Measurements from ENCODE around the gene SLFN13.
"Not testable (repeated sequence)": the region's sequence is repeated elsewhere in the genome, so short reads cannot be mapped to it uniquely, and the experiment has no call there.

The SLFN13 gene

GRCh38 chr17:35476283-35476820, 27.8 kb upstream of the SLFN13 start:
- no peaks in the 10 kb centered on the region for H3K9me3 ChIP-seq (ENCODE audit: control insufficient read depth, insufficient read depth, low read length)
- H3K4me3 ChIP-seq (ENCODE audit: low read depth, low read length) = no peak overlapping the region
- no peaks in the 10 kb centered on the region for H3K36me3 ChIP-seq (ENCODE audit: control insufficient read depth, insufficient read depth, low read length)
- no peak overlapping the region for H3K9ac ChIP-seq (ENCODE audit: low read depth, low read length)
- H3K4me1 ChIP-seq (ENCODE audit: control insufficient read depth, insufficient read depth, low read length) = no peaks in the 10 kb centered on the region
- H3K27me3 ChIP-seq (ENCODE audit: control insufficient read depth, insufficient read depth, low read length) = peaks cover 45% of the 10 kb centered on the region
- no peak overlapping the region for H3K27ac ChIP-seq (ENCODE audit: low read depth, low read length)

- Histone ChIP-seq H3K36me3 (ENCODE audit: control insufficient read depth, insufficient read depth, low read length) (no peaks in the 10 kb centered on the region), H3K4me3 (ENCODE audit: low read depth, low read length) (no peak overlapping the region), H3K9me3 (ENCODE audit: control insufficient read depth, insufficient read depth, low read length) (no peaks in the 10 kb centered on the region), H3K27me3 (ENCODE audit: control insufficient read depth, insufficient read depth, low read length) (peaks cover 6% of the 10 kb centered on the region), H3K9ac (ENCODE audit: low read depth, low read length) (no peak overlapping the region), H3K4me1 (ENCODE audit: control insufficient read depth, insufficient read depth, low read length) (no peaks in the 10 kb centered on the region), H3K27ac (ENCODE audit: low read depth, low read length) (no peak overlapping the region)
Observed at GRCh38 chr17:35468475-35468874, 19.9 kb upstream of the SLFN13 start.

- Histone ChIP-seq H3K27me3 (ENCODE audit: control insufficient read depth, insufficient read depth, low read length) (peaks cover 12% of the 10 kb centered on the region), H3K9me3 (ENCODE audit: control insufficient read depth, insufficient read depth, low read length) (no peaks in the 10 kb centered on the region), H3K27ac (ENCODE audit: low read depth, low read length) (no peak overlapping the region), H3K9ac (ENCODE audit: low read depth, low read length) (no peak overlapping the region), H3K36me3 (ENCODE audit: control insufficient read depth, insufficient read depth, low read length) (no peaks in the 10 kb centered on the region), H3K4me3 (ENCODE audit: low read depth, low read length) (no peak overlapping the region), H3K4me1 (ENCODE audit: control insufficient read depth, insufficient read depth, low read length) (no peaks in the 10 kb centered on the region)
Observed at GRCh38 chr17:35467824-35468223, 19.3 kb upstream of the SLFN13 start.

- no peak overlapping the region for H3K27ac ChIP-seq (ENCODE audit: low read depth, low read length)
- H3K4me1 ChIP-seq (ENCODE audit: control insufficient read depth, insufficient read depth, low read length) = peaks cover 5% of the 10 kb centered on the region; the same call in 1 of the 2 replicates
- no peaks in the 10 kb centered on the region for H3K36me3 ChIP-seq (ENCODE audit: control insufficient read depth, insufficient read depth, low read length)
- H3K9me3 ChIP-seq (ENCODE audit: control insufficient read depth, insufficient read depth, low read length) = no peaks in the 10 kb centered on the region
- peak overlapping the region; percentile 59 for H3K4me3 ChIP-seq (ENCODE audit: low read depth, low read length)
- H3K9ac ChIP-seq (ENCODE audit: low read depth, low read length) = no peak overlapping the region
- H3K27me3 ChIP-seq (ENCODE audit: control insufficient read depth, insufficient read depth, low read length) = peaks cover 66% of the 10 kb centered on the region
Observed at GRCh38 chr17:35460354-35460851, 11.8 kb upstream of the SLFN13 start.

GRCh38 chr17:35454035-35454434, 5.5 kb upstream of the SLFN13 start:
- not testable (repeated sequence) for H3K4me1 ChIP-seq (ENCODE audit: control insufficient read depth, insufficient read depth, low read length); H3K9me3 ChIP-seq (ENCODE audit: control insufficient read depth, insufficient read depth, low read length); H3K9ac ChIP-seq (ENCODE audit: low read depth, low read length); H3K4me3 ChIP-seq (ENCODE audit: low read depth, low read length); H3K36me3 ChIP-seq (ENCODE audit: control insufficient read depth, insufficient read depth, low read length); H3K27ac ChIP-seq (ENCODE audit: low read depth, low read length)
- peaks cover 69% of the 10 kb centered on the region for H3K27me3 ChIP-seq (ENCODE audit: control insufficient read depth, insufficient read depth, low read length)

GRCh38 chr17:35453171-35453570, 4.6 kb upstream of the SLFN13 start:
- no peaks in the 10 kb centered on the region for H3K9me3 ChIP-seq (ENCODE audit: control insufficient read depth, insufficient read depth, low read length)
- H3K27me3 ChIP-seq (ENCODE audit: control insufficient read depth, insufficient read depth, low read length) = peaks cover 64% of the 10 kb centered on the region
- no peak overlapping the region for H3K9ac ChIP-seq (ENCODE audit: low read depth, low read length)

GRCh38 chr17:35449371-35449931, 885 bp upstream of the SLFN13 start:
- Histone ChIP-seq H3K9me3 (ENCODE audit: control insufficient read depth, insufficient read depth, low read length) (no peaks in the 10 kb centered on the region), H3K36me3 (ENCODE audit: control insufficient read depth, insufficient read depth, low read length) (no peaks in the 10 kb centered on the region), H3K9ac (ENCODE audit: low read depth, low read length) (peak overlapping the region; percentile 78; the same call in 1 of the 2 replicates), H3K4me3 (ENCODE audit: low read depth, low read length) (peak overlapping the region; percentile 77), H3K27ac (ENCODE audit: low read depth, low read length) (no peak overlapping the region), H3K27me3 (ENCODE audit: control insufficient read depth, insufficient read depth, low read length) (peaks cover 57% of the 10 kb centered on the region), H3K4me1 (ENCODE audit: control insufficient read depth, insufficient read depth, low read length) (peaks cover 10% of the 10 kb centered on the region)

More at GRCh38 chr17:35453171-35453570, 4.6 kb upstream of the SLFN13 start:
- Histone ChIP-seq H3K36me3 (ENCODE audit: control insufficient read depth, insufficient read depth, low read length) (no peaks in the 10 kb centered on the region), H3K27ac (ENCODE audit: low read depth, low read length) (no peak overlapping the region), H3K4me1 (ENCODE audit: control insufficient read depth, insufficient read depth, low read length) (peaks cover 3% of the 10 kb centered on the region; the same call in 1 of the 2 replicates), H3K4me3 (ENCODE audit: low read depth, low read length) (no peak overlapping the region)

DNA sequence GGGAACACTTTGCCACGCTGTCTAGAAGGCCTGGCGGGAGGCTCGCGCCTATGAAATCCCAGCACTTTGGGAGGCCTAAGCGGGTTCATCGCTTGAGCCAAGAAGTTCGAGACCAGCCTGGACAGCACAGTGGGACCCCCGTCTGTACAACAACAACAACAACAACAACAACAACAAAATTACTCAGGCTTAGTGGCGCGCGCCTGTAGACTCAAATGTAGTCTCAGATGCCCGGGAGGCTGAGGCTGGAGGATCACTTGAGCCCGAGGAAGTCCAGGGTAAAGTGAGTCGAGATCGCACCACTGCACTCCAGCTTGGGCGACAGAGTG, 297 bp upstream of the SLFN13 start:
- Histone ChIP-seq H3K36me3 (ENCODE audit: control insufficient read depth, insufficient read depth, low read length) (no peaks in the 10 kb centered on the region), H3K27ac (ENCODE audit: low read depth, low read length) (peak overlapping the region; percentile 79), H3K4me3 (ENCODE audit: low read depth, low read length) (peak overlapping the region; percentile 77), H3K9me3 (ENCODE audit: control insufficient read depth, insufficient read depth, low read length) (no peaks in the 10 kb centered on the region), H3K27me3 (ENCODE audit: control insufficient read depth, insufficient read depth, low read length) (peaks cover 54% of the 10 kb centered on the region), H3K4me1 (ENCODE audit: control insufficient read depth, insufficient read depth, low read length) (peaks cover 10% of the 10 kb centered on the region), H3K9ac (ENCODE audit: low read depth, low read length) (peak overlapping the region; percentile 78)

DNA sequence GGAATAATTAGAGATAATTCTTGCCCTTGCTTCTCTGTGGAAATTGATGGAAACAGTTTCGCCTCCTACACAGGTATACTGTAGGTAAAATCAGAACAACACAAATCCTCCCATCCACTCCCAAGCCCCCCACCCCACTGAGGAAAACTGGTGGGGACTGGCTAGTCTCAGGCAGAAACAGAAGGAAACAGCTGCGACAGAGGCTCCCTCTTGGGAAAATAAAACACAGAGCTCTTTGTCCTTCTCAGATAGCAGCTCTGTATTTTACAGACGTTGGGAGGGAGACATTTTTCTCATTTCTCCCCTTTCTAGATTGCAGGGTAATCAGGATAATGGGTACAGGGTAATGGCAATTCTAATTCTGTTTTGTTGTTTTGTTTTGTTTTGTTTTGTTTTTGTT, 1.1 kb downstream of the SLFN13 start:
- Histone ChIP-seq H3K36me3 (ENCODE audit: control insufficient read depth, insufficient read depth, low read length) (0 out of 2 replicates have a peak, but pooled peaks cover 4% of the 10 kb centered on the region), H3K27ac (ENCODE audit: low read depth, low read length) (peak overlapping the region; percentile 79), H3K4me3 (ENCODE audit: low read depth, low read length) (peak overlapping the region; percentile 77), H3K9ac (ENCODE audit: low read depth, low read length) (peak overlapping the region; percentile 26), H3K4me1 (ENCODE audit: control insufficient read depth, insufficient read depth, low read length) (peaks cover 10% of the 10 kb centered on the region), H3K27me3 (ENCODE audit: control insufficient read depth, insufficient read depth, low read length) (peaks cover 42% of the 10 kb centered on the region), H3K9me3 (ENCODE audit: control insufficient read depth, insufficient read depth, low read length) (no peaks in the 10 kb centered on the region)

GRCh38 chr17:35438433-35438832, 10.1 kb downstream of the SLFN13 start:
- Histone ChIP-seq H3K4me1 (ENCODE audit: control insufficient read depth, insufficient read depth, low read length) (peaks cover 11% of the 10 kb centered on the region), H3K9me3 (ENCODE audit: control insufficient read depth, insufficient read depth, low read length) (no peaks in the 10 kb centered on the region), H3K36me3 (ENCODE audit: control insufficient read depth, insufficient read depth, low read length) (0 out of 2 replicates have a peak, but pooled peaks cover 2% of the 10 kb centered on the region), H3K27me3 (ENCODE audit: control insufficient read depth, insufficient read depth, low read length) (peaks cover 12% of the 10 kb centered on the region), H3K27ac (ENCODE audit: low read depth, low read length) (no peak overlapping the region), H3K9ac (ENCODE audit: low read depth, low read length) (no peak overlapping the region), H3K4me3 (ENCODE audit: low read depth, low read length) (no peak overlapping the region)

DNA sequence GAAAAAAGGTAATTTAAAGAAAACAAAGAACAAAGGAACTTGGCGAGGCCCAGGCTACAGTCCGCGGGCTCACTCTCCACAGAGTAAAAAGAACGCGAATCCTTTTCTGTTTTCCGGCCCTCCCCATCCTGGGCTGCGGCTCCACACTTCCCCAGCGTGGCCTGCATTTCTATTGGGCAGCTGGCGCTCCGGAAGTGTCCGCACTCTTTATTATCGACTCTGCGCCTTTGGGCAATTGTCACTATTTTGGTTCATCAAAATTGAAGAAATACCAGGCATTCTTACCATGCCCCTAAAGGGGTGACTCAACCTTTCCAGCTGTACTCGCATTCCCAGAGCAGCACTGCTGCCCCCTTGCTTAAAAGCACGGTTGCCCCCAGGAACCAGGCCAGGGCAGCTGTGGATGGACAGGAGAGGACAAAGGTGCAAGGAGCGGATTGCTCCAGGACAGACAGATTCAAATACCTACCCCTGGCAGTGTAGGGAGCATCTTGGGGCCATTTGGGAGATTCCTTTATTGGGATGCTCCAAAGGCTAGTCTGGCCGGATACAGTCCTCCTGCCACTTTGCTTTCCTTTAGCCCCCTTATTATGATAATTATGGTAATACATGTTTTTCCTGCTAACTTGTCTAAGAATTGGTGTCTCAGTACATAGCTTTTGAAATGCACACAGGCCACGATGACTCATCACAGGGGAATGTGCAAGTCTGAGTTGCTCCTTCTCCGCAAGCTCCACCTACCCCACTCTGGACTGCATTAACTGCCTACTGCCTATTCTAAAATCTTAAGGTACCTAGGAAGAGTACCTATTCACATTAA, 15.3 kb downstream of the SLFN13 start:
- Histone ChIP-seq H3K4me1 (ENCODE audit: control insufficient read depth, insufficient read depth, low read length) (peaks cover 47% of the 10 kb centered on the region), H3K36me3 (ENCODE audit: control insufficient read depth, insufficient read depth, low read length) (no peaks in the 10 kb centered on the region), H3K4me3 (ENCODE audit: low read depth, low read length) (peak overlapping the region; percentile 75), H3K9ac (ENCODE audit: low read depth, low read length) (peak overlapping the region; percentile 77), H3K9me3 (ENCODE audit: control insufficient read depth, insufficient read depth, low read length) (no peaks in the 10 kb centered on the region), H3K27ac (ENCODE audit: low read depth, low read length) (peak overlapping the region; percentile 98), H3K27me3 (ENCODE audit: control insufficient read depth, insufficient read depth, low read length) (peaks cover 20% of the 10 kb centered on the region)

All from HUES48 (cell line).